K562 (cell line): ENCODE data around the gene INO80. TPM values are rescaled to one million over a fixed set of nuclear protein-coding genes. Genes with fewer than 3 reads are reported as not detected.
A peak's percentile ranks its signal among the peaks of the same experiment; 100 is the strongest.

ENCODE experiments used
- CREB1 ChIP-seq, 2 experiments: sonication (generic) in 1 of 2; formaldehyde crosslinking in 1 of 2; IDR thresholded peaks; 2 replicates each; pipeline versions ENCODE4 v1.6.1 to v1.8.0; 2012 to 2022; ENCODE audit warnings: inconsistent platforms in 1 of 2, mild to moderate bottlenecking in 1 of 2, missing genetic modification reagents in 1 of 2, moderate library complexity in 1 of 2
- CSDE1 ChIP-seq, 2 experiments: fragments of 450-650 bp; IDR thresholded peaks; 2 replicates each; pipeline ENCODE4 v1.6.1; 2016; ENCODE audit warnings: mild to moderate bottlenecking in 1 of 2
- CTCF ChIP-seq, 3 experiments: IDR thresholded peaks in 2 of 3; conservative IDR thresholded peaks in 1 of 3; 2 replicates each; pipeline ENCODE4 v1.5.1; 2011 to 2012; ENCODE audit warnings: low read length in 3 of 3, mild to moderate bottlenecking in 3 of 3, control low read depth in 2 of 3, improper control_type of control experiment in 1 of 3, inconsistent platforms in 1 of 3, low read depth in 1 of 3, mixed read lengths in 1 of 3, moderate library complexity in 1 of 3; ENCODE audit not compliant: insufficient read depth in 2 of 3
- FOXA3 ChIP-seq, 2 experiments: fragments of 450-650 bp in 1 of 2; sonication (generic) in 1 of 2; formaldehyde crosslinking; IDR thresholded peaks in 1 of 2; conservative IDR thresholded peaks in 1 of 2; 2 replicates each; pipeline versions ENCODE4 v1.4.0 to v1.8.0; 2020 to 2022; ENCODE audit warnings: mild to moderate bottlenecking in 2 of 2, missing genetic modification reagents in 1 of 2
- HMG20B ChIP-seq: fragments of 250-450 bp; sonication (Bioruptor Pico); IDR thresholded peaks from 2 replicates; pipeline ENCODE4 v1.5.0; 2021; ENCODE audit warnings: mild to moderate bottlenecking
- HNRNPL ChIP-seq: fragments of 200-400 bp; formaldehyde crosslinking; IDR thresholded peaks from 2 replicates; pipeline ENCODE4 v1.6.1; 2017; ENCODE audit warnings: low read depth, mild to moderate bottlenecking, low read length
- IRF9 ChIP-seq: fragments of 450-650 bp; IDR thresholded peaks from 2 replicates; pipeline ENCODE4 v1.6.1; 2016; ENCODE audit warnings: missing biosample characterization, missing genetic modification characterization
- MBD2 ChIP-seq: sonication (generic); IDR thresholded peaks from 2 replicates; pipeline ENCODE4 v1.6.1; 2016; ENCODE audit warnings: low read depth, borderline replicate concordance
- MXI1 ChIP-seq: IDR thresholded peaks from 2 replicates; pipeline ENCODE4 v1.6.1; 2011; ENCODE audit warnings: low read depth, mild to moderate bottlenecking, improper control_type of control experiment, low read length
- NCOR1 ChIP-seq: fragments of 450-650 bp; IDR thresholded peaks from 2 replicates; pipeline ENCODE4 v1.6.1; 2016; ENCODE audit warnings: mild to moderate bottlenecking, moderate library complexity
- NFXL1 ChIP-seq: fragments of 450-650 bp; formaldehyde crosslinking; IDR thresholded peaks from 2 replicates; pipeline ENCODE4 v1.4.0; 2021; ENCODE audit warnings: mild to moderate bottlenecking
- NR2F6 ChIP-seq: fragments of 450-650 bp; formaldehyde crosslinking; IDR thresholded peaks from 2 replicates; pipeline ENCODE4 v1.4.0; 2020; ENCODE audit warnings: mild to moderate bottlenecking
- RHOXF2B ChIP-seq: fragments of 250-450 bp; sonication (Bioruptor Pico); conservative IDR thresholded peaks from 2 replicates; pipeline ENCODE4 v1.5.1; 2021
- SIRT6 ChIP-seq: IDR thresholded peaks from one replicate; pipeline ENCODE4 v1.6.1; 2012; ENCODE audit warnings: low read depth, mild to moderate bottlenecking, control low read depth, inconsistent platforms, low read length, moderate library complexity
- SREBF1 ChIP-seq: fragments of 150-350 bp; IDR thresholded peaks from 2 replicates; pipeline ENCODE4 v1.6.1; 2014; ENCODE audit warnings: antibody characterized with exemption, low read depth, low read length, borderline replicate concordance
- SRSF7 ChIP-seq: fragments of 200-400 bp; formaldehyde crosslinking; optimal IDR thresholded peaks from 2 replicates; pipeline ENCODE3; 2017; ENCODE audit warnings: mild to moderate bottlenecking, low read depth, low read length
- TRIM25 ChIP-seq: fragments of 450-650 bp; IDR thresholded peaks from 2 replicates; pipeline ENCODE4 v1.7.0; 2016; ENCODE audit warnings: borderline replicate concordance
- ZNF277 ChIP-seq: fragments of 250-450 bp; sonication (Bioruptor Pico); IDR thresholded peaks from 2 replicates; pipeline ENCODE4 v1.8.0; 2022; ENCODE audit warnings: inconsistent platforms, mild to moderate bottlenecking, moderate library complexity, borderline replicate concordance
- ZNF324 ChIP-seq: fragments of 250-450 bp; sonication (Bioruptor Pico); IDR thresholded peaks from 2 replicates; pipeline ENCODE4 v1.4.0; 2020; ENCODE audit warnings: mild to moderate bottlenecking
- ZNF512 ChIP-seq: IDR thresholded peaks from 2 replicates; pipeline ENCODE4 v1.6.1; 2016; ENCODE audit warnings: missing genetic modification characterization, missing compliant biosample characterization
- polyA plus RNA-seq, 8 experiments: library from polyadenylated mRNA; depleted of rRNA in 4 of 8; stranded (reverse) in 5 of 8; unstranded in 3 of 8; fragments of >200 nt; fragmentation: Nextera tagmentation in 2 of 8; fragmentation: Illumina TruSeq in 1 of 8; extraction: Ambion mirVana in 2 of 8; extraction: Trizol in 1 of 8; gene quantifications; 2 replicates each; pipeline versions ENCODE4 v1.2.1 to v1.2.3, GENCODE V29; 2011 to 2014; ENCODE audit warnings: inconsistent platforms in 1 of 8, missing spikeins in 1 of 8
- total RNA-seq, 7 experiments: library from RNA; depleted of rRNA in 6 of 7; stranded (reverse); fragments of >200 nt in 6 of 7; fragmentation: Illumina TruSeq in 2 of 7; extraction: Trizol in 2 of 7; gene quantifications; 2 replicates each; pipeline versions ENCODE4 v1.2.1 to v1.2.3, GENCODE V29; 2011 to 2021; ENCODE audit warnings: low replicate concordance in 1 of 7

Gene INO80
- total and polyA plus RNA-seq, 9 of the 15 experiments (the other 6 are each of a cell fraction or from before 2014, with no cell fraction given) = 1.1 to 25.7 (median 19.9) TPM

GRCh38 chr15:40929660-40930429, 186.2 kb downstream of the INO80 start (continued):
- TF ChIP-seq SREBF1 (no peak), ZNF277 (CRISPR knock-in tag) (no peak), FOXA3 (CRISPR knock-in tag; conservative IDR thresholded peaks at IDR 0.05 in 1 of 2, IDR thresholded peaks at IDR 0.05 in 1 of 2) (no peak), SIRT6 (no peak), ZNF324 (CRISPR knock-in tag) (no peak), MBD2 (peak; percentile 20; the same call in 1 of the 2 replicates), RHOXF2B (CRISPR knock-in tag) (no peak), IRF9 (no peak), NR2F6 (CRISPR knock-in tag) (no peak), HMG20B (CRISPR knock-in tag) (no peak), NFXL1 (CRISPR knock-in tag) (no peak), CREB1 (IDR thresholded peaks at IDR 0.05) (no peak), CREB1 (CRISPR knock-in tag; IDR thresholded peaks at IDR 0.05) (no peak), ZNF512 (no peak), NCOR1 (no peak), SRSF7 (no peak), TRIM25 (no peak), HNRNPL (no peak), MXI1 (no peak), CSDE1 (IDR thresholded peaks at IDR 0.05) (no peak), CTCF (IDR thresholded peaks at IDR 0.05 in 2 of 3, conservative IDR thresholded peaks at IDR 0.05 in 1 of 3; ENCODE audit: insufficient read depth in 2 of 3, low read depth in 1 of 3, low read length in 3 of 3) (peak in 1 of 3 experiments; percentile 11; a peak in 1 of 6 replicates)
